Type B pancreatic cell (in vitro differentiated cells): ENCODE results near the gene RNF151. TPM values are rescaled to one million over a fixed set of nuclear protein-coding genes. Genes with fewer than 3 reads are reported as not detected.

Experiments
- DNase-seq: peaks from one replicate; pipeline ENCODE4 v3.0.0; 2021; ENCODE audit warnings: mixed read lengths; ENCODE audit not compliant: unreplicated experiment; ENCODE audit errors: extremely low spot score
- H3K27ac Mint-ChIP-seq: 2 replicates; pipeline ENCODE4 v1.8.0; 2021; ENCODE audit warnings: mild to moderate bottlenecking, mixed read lengths
- H3K27me3 Mint-ChIP-seq: 2 replicates; pipeline ENCODE4 v1.8.0; 2021; ENCODE audit warnings: mixed read lengths
- H3K36me3 Mint-ChIP-seq: 2 replicates; pipeline ENCODE4 v1.8.0; 2021; ENCODE audit warnings: mixed read lengths
- H3K4me1 Mint-ChIP-seq: one replicate; pipeline ENCODE4 v1.8.0; 2021; ENCODE audit warnings: mixed read lengths; ENCODE audit not compliant: unreplicated experiment
- H3K4me3 Mint-ChIP-seq: 2 replicates; pipeline ENCODE4 v1.8.0; 2021; ENCODE audit warnings: mild to moderate bottlenecking, mixed read lengths
- H3K9me3 Mint-ChIP-seq: 2 replicates; pipeline ENCODE4 v1.8.0; 2021; ENCODE audit warnings: mixed read lengths
- total RNA-seq: library from RNA; stranded (reverse); gene quantifications from 2 replicates; pipeline ENCODE4 v1.2.1, GENCODE V29; 2021; ENCODE audit warnings: low replicate concordance
- TF ChIP-seq, protein P1 (sequence below): fragments of 200-600 bp; sonication (generic); conservative IDR thresholded peaks from 2 replicates; pipeline ENCODE4 v1.5.0; 2021; ENCODE audit warnings: antibody characterized with exemption, mild to moderate bottlenecking

Gene RNF151
- total RNA-seq, 1 donor from 2014 or later: not detected

GRCh38 chr16:1987198-1987597, 20.5 kb downstream of the RNF151 start:
- no peak overlapping the region for H3K4me3 Mint-ChIP-seq

DNA sequence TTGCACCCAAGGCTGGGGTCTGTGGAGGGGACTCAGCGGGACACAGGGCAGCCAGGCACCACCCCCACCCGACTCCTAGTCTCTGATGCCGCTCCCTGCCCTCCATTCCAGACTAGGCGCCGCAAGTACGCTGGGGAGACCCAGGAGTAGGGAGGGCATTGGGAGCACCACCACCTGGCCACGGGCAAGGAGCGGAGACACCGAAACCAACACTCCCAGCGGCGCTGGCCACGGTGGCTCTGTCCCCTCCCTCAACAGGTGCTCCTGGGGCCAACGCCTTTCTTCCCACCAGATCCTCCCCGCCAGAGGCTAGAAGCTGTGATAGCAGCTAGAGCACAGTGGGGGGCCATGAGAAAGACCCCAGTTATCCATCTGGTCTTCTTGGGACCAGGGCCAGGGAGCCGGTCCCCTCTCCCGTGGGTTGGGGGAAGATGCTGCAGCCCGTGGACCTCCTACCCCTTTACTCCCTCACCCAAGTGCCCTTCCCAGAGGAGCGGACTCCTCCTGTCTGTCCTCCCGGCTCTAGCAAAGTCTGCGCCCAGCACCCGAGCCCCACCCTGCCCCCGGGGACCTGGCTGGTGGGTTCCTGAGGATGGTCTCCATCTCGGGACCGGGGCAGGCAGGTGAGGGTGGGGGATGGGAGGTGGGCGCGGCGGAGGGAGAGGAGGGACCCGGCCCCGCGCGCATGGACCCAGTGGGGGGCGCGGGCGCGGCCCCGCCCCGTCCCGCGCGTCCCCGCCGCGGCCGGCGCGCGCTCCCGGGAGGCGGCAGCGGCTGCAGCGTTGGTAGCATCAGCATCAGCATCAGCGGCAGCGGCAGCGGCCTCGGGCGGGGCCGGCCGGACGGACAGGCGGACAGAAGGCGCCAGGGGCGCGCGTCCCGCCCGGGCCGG, 22.8 kb downstream of the RNF151 start, which contains the start of gene SYNGR3:
TSS of gene SYNGR3 (plus strand) at position 762 of the 892 bp plus-strand sequence. CDS start 133 bp downstream, outside the sequence.
- no peak for DNase-seq

More at GRCh38 chr16:1987198-1987597, 20.5 kb downstream of the RNF151 start:
- peaks cover 4% of the 10 kb centered on the region for H3K36me3 Mint-ChIP-seq
- DNase-seq: no peak
- H3K9me3 Mint-ChIP-seq: no peaks in the 10 kb centered on the region
- TF ChIP-seq, protein P1, sequence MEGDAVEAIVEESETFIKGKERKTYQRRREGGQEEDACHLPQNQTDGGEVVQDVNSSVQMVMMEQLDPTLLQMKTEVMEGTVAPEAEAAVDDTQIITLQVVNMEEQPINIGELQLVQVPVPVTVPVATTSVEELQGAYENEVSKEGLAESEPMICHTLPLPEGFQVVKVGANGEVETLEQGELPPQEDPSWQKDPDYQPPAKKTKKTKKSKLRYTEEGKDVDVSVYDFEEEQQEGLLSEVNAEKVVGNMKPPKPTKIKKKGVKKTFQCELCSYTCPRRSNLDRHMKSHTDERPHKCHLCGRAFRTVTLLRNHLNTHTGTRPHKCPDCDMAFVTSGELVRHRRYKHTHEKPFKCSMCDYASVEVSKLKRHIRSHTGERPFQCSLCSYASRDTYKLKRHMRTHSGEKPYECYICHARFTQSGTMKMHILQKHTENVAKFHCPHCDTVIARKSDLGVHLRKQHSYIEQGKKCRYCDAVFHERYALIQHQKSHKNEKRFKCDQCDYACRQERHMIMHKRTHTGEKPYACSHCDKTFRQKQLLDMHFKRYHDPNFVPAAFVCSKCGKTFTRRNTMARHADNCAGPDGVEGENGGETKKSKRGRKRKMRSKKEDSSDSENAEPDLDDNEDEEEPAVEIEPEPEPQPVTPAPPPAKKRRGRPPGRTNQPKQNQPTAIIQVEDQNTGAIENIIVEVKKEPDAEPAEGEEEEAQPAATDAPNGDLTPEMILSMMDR: no peak
- H3K27me3 Mint-ChIP-seq: peaks cover 37% of the 10 kb centered on the region
- H3K4me1 Mint-ChIP-seq: peaks cover 11% of the 10 kb centered on the region
- H3K27ac Mint-ChIP-seq: no peak overlapping the region

GRCh38 chr16:1990101-1990350, 23.4 kb downstream of the RNF151 start:
- Mint-ChIP-seq H3K36me3 (peaks cover 4% of the 10 kb centered on the region), H3K27ac (no peak overlapping the region), H3K27me3 (peaks cover 32% of the 10 kb centered on the region), H3K4me1 (peaks cover 2% of the 10 kb centered on the region), H3K4me3 (no peak overlapping the region), H3K9me3 (no peaks in the 10 kb centered on the region)
- TF ChIP-seq, protein P1: no peak
- DNase-seq: no peak

More for the DNA sequence above, 22.8 kb downstream of the RNF151 start, which contains the start of gene SYNGR3:
- peak within 1 kb of the TSS; percentile 67 for H3K27ac Mint-ChIP-seq
- no peaks in the 10 kb centered on the region for H3K9me3 Mint-ChIP-seq
- TF ChIP-seq, protein P1: no peak
- H3K36me3 Mint-ChIP-seq: peaks cover 4% of the 10 kb centered on the region
- peaks cover 32% of the 10 kb centered on the region for H3K27me3 Mint-ChIP-seq
- peak within 1 kb of the TSS; percentile 83 for H3K4me3 Mint-ChIP-seq
- H3K4me1 Mint-ChIP-seq: peaks cover 6% of the 10 kb centered on the region

GRCh38 chr16:1990351-1991134, 23.9 kb downstream of the RNF151 start:
- H3K27me3 Mint-ChIP-seq: peaks cover 32% of the 10 kb centered on the region
- H3K4me3 Mint-ChIP-seq: peak overlapping the region; percentile 65
- H3K27ac Mint-ChIP-seq: no peak overlapping the region
- TF ChIP-seq, protein P1: no peak
- H3K9me3 Mint-ChIP-seq: no peaks in the 10 kb centered on the region
- H3K4me1 Mint-ChIP-seq: no peaks in the 10 kb centered on the region
- DNase-seq: no peak
- peaks cover 4% of the 10 kb centered on the region for H3K36me3 Mint-ChIP-seq

GRCh38 chr16:1991135-1991551, 24.5 kb downstream of the RNF151 start:
- no peak for DNase-seq
- Mint-ChIP-seq H3K9me3 (no peaks in the 10 kb centered on the region), H3K36me3 (peaks cover 4% of the 10 kb centered on the region), H3K27me3 (peaks cover 32% of the 10 kb centered on the region), H3K4me1 (no peaks in the 10 kb centered on the region), H3K4me3 (peak overlapping the region; percentile 62), H3K27ac (no peak overlapping the region)
- TF ChIP-seq, protein P1: no peak
